RCC 7860 (cell line): ENCODE measurements around the gene RPL7A.
"Not testable (repeated sequence)": the region's sequence is repeated elsewhere in the genome, so short reads cannot be mapped to it uniquely, and the experiment has no call there.

Experiments used
- DNase-seq: peaks from one replicate; pipeline ENCODE4 v3.0.0-alpha.2; 2015; ENCODE audit warnings: low spot score
- FAIRE-seq: peaks from 2 replicates; lab custom pipeline; 2012; peaks lifted over from hg19 to GRCh38; lab: Jason Lieb, UNC

Gene RPL7A

GRCh38 chr9:133384736-133385321, 36.8 kb downstream of the RPL7A start:
- DNase-seq (no peak), FAIRE-seq (no peak)

GRCh38 chr9:133385452-133385851, 37.4 kb downstream of the RPL7A start:
- no peak for DNase-seq
- FAIRE-seq = no peak

- FAIRE-seq = no peak
- DNase-seq = no peak
Observed at GRCh38 chr9:133386338-133386737, 38.3 kb downstream of the RPL7A start.

GRCh38 chr9:133387680-133388079, 39.7 kb downstream of the RPL7A start:
- no peak for FAIRE-seq
- DNase-seq = no peak

- no peak for FAIRE-seq
- no peak for DNase-seq
Observed at GRCh38 chr9:133389025-133389557, 41.1 kb downstream of the RPL7A start.

- no peak for DNase-seq
- no peak for FAIRE-seq
Observed at GRCh38 chr9:133389562-133389961, 41.5 kb downstream of the RPL7A start.

GRCh38 chr9:133390713-133391112, 42.7 kb downstream of the RPL7A start:
- no peak for FAIRE-seq
- no peak for DNase-seq

GRCh38 chr9:133391449-133391848, 43.4 kb downstream of the RPL7A start:
- not testable (repeated sequence) for DNase-seq, FAIRE-seq

- not testable (repeated sequence) for DNase-seq, FAIRE-seq
Observed at GRCh38 chr9:133392308-133392707, 44.3 kb downstream of the RPL7A start.

- DNase-seq (no peak), FAIRE-seq (no peak)
Observed at GRCh38 chr9:133393399-133393798, 45.4 kb downstream of the RPL7A start.

- DNase-seq (no peak), FAIRE-seq (no peak)
Observed at GRCh38 chr9:133394687-133395271, 46.8 kb downstream of the RPL7A start.

- no peak for DNase-seq
- FAIRE-seq = no peak
Observed at GRCh38 chr9:133396952-133397351, 48.9 kb downstream of the RPL7A start.

GRCh38 chr9:133397370-133397769, 49.4 kb downstream of the RPL7A start:
- FAIRE-seq (no peak), DNase-seq (no peak)

- FAIRE-seq = no peak
- DNase-seq = no peak
Observed at GRCh38 chr9:133397895-133398294, 49.9 kb downstream of the RPL7A start.

- no peak for FAIRE-seq
- no peak for DNase-seq
Observed at GRCh38 chr9:133400292-133400691, 52.3 kb downstream of the RPL7A start.
